ENCODE measurements around the gene DGKG. TPM values are rescaled to one million over a fixed set of nuclear protein-coding genes. Genes with fewer than 3 reads are reported as not detected.
A peak's percentile ranks its signal among the peaks of the same experiment; 100 is the strongest.

DGKG gene
- polyA plus RNA-seq, 1 donor (not counting 4 experiments of a cell fraction or from before 2014, with no cell fraction given): 0.22 TPM

DNA sequence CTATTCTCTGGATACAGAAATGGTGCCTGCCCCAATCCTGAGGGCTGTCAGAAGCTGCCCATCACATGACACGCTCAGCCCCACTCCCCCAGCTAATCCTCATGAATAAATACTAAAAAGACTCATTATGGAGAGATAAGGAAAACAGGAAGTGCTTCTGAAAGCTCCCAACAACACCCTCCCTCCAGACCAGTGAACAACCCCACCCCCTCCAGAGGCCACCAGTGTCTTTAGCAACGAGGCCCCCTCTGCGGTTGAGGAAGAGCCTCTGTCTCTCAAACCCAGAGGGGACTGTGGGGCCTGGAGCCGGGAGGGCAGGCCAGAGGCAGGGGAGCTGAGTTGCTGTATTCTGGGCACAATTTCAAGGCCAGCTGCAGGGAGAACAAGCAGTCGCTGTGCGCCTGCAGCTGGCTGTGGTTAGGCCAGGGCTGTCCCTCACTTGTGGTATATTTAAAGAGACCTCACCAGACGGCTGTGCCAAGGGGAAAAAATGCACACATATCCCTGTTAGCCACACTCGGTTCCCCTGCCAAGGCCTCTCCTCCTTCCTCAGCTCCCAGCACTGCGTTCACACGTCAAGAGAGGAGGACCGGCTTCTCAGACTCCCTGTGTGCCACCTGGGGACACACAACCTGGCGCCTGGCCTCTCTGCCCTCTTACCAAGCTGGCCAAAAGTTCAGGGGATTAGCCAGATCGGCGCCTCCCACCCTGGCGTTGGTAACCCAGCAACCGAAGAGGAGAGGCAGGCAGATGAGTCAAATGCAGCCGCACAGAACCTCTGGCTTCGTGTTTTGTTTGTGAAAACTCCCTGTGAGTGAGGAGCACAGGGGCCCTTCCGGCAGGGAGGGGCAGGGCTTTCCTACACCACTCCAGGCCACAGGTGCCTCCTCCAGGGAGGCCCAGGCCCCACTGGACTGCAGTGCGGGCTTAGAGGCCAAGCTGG lies 152.0 kb downstream of the DGKG start:
- H3K4me3 ChIP-seq (ENCODE audit: control insufficient read depth in 2 of 3, extremely low read depth in 1 of 3, insufficient read depth in 2 of 3, low read depth in 1 of 3, low read length in 3 of 3): no peak overlapping the region
- DNase-seq (ENCODE audit: low read depth, low spot score): no peak
- H3K9me3 ChIP-seq (ENCODE audit: control insufficient read depth, low read depth, low read length): no peaks in the 10 kb centered on the region
- H3K79me2 ChIP-seq (ENCODE audit: control insufficient read depth, insufficient read depth, low read length): no peaks in the 10 kb centered on the region
- H3K9ac ChIP-seq (ENCODE audit: control insufficient read depth, extremely low read depth, insufficient read depth, low read length): peak overlapping the region; percentile 33
- peak overlapping the region; percentile 29 for H3K27ac ChIP-seq (ENCODE audit: control insufficient read depth, insufficient read depth, low read length)
- no peaks in the 10 kb centered on the region for H3K36me3 ChIP-seq (ENCODE audit: control insufficient read depth in 2 of 2, extremely low read depth in 1 of 2, insufficient read depth in 2 of 2, low read length in 2 of 2)
- TF ChIP-seq EZH2 (IDR thresholded peaks at IDR 0.05; ENCODE audit: low read length): no peak
- TF ChIP-seq, protein P1, sequence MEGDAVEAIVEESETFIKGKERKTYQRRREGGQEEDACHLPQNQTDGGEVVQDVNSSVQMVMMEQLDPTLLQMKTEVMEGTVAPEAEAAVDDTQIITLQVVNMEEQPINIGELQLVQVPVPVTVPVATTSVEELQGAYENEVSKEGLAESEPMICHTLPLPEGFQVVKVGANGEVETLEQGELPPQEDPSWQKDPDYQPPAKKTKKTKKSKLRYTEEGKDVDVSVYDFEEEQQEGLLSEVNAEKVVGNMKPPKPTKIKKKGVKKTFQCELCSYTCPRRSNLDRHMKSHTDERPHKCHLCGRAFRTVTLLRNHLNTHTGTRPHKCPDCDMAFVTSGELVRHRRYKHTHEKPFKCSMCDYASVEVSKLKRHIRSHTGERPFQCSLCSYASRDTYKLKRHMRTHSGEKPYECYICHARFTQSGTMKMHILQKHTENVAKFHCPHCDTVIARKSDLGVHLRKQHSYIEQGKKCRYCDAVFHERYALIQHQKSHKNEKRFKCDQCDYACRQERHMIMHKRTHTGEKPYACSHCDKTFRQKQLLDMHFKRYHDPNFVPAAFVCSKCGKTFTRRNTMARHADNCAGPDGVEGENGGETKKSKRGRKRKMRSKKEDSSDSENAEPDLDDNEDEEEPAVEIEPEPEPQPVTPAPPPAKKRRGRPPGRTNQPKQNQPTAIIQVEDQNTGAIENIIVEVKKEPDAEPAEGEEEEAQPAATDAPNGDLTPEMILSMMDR (optimal IDR thresholded peaks at IDR 0.05 in 1 of 3, IDR thresholded peaks at IDR 0.05 in 1 of 3, conservative IDR thresholded peaks at IDR 0.05 in 1 of 3; ENCODE audit: extremely low read depth in 1 of 3, insufficient read depth in 2 of 3, low read length in 3 of 3): no peak
- H3K4me2 ChIP-seq (ENCODE audit: control insufficient read depth, extremely low read depth, insufficient read depth, low read depth, low read length): peak overlapping the region; percentile 63
- peak; percentile 17 for FAIRE-seq
- H4K20me1 ChIP-seq (ENCODE audit: control insufficient read depth, extremely low read depth, insufficient read depth, low read length): no peaks in the 10 kb centered on the region
- dilution Hi-C loops (cut with MboI; ENCODE audit: extremely low pct_ligation_motif_present, low sequenced_read_pairs): no loop called here
- H2AFZ ChIP-seq (ENCODE audit: control insufficient read depth, low read length): peak overlapping the region; percentile 75
- H3K27me3 ChIP-seq (ENCODE audit: control insufficient read depth, extremely low read depth, insufficient read depth, low read length): no peaks in the 10 kb centered on the region
- H3K9me1 ChIP-seq (ENCODE audit: control insufficient read depth, extremely low read depth, insufficient read depth, low read length): no peaks in the 10 kb centered on the region
- peaks cover 15% of the 10 kb centered on the region for H3K4me1 ChIP-seq (ENCODE audit: control insufficient read depth, extremely low read depth, insufficient read depth, low read length)

DNA sequence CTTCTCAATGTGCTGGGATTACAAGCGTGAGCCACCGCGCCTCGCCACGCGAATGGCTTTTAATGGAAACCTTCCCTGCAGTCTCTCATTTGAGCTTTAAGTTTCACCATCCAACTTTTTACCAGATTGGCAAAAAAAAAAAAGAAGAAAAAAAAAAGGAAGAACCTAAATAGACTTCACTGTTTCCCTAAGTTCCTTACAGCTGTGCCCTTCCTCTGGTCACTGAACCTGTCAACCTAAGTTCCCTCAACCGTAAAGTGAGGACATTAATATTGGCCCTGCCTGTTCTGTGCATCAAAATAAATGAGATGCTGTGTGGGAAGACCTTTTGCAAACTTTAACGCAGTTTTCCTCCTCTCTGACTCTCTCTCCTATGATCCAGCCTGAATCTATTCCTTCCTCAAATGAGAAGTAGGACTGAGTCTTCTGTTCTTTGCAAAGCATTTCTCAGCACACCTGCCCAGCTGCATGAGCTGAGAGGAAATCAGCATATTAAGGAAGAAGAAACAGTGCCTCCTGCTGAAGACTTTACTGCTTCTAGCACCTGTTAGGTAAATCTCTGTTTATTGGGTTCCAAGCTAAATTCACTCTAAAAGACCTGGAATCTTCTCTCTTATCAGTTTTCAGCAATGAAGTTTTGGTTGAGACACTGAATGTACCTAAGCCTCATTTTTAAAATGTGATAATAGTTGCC lies 153.6 kb downstream of the DGKG start:
- no peak overlapping the region for H3K27ac ChIP-seq (ENCODE audit: control insufficient read depth, insufficient read depth, low read length)
- dilution Hi-C loops (cut with MboI; ENCODE audit: extremely low pct_ligation_motif_present, low sequenced_read_pairs): no loop called here
- no peak overlapping the region for H2AFZ ChIP-seq (ENCODE audit: control insufficient read depth, low read length)
- H4K20me1 ChIP-seq (ENCODE audit: control insufficient read depth, extremely low read depth, insufficient read depth, low read length): no peaks in the 10 kb centered on the region
- no peak overlapping the region for H3K4me3 ChIP-seq (ENCODE audit: control insufficient read depth in 2 of 3, extremely low read depth in 1 of 3, insufficient read depth in 2 of 3, low read depth in 1 of 3, low read length in 3 of 3)
- peaks cover 15% of the 10 kb centered on the region for H3K4me1 ChIP-seq (ENCODE audit: control insufficient read depth, extremely low read depth, insufficient read depth, low read length)
- H3K9me3 ChIP-seq (ENCODE audit: control insufficient read depth, low read depth, low read length): no peaks in the 10 kb centered on the region
- FAIRE-seq (no peak), DNase-seq (ENCODE audit: low read depth, low spot score) (no peak)
- no peak overlapping the region for H3K4me2 ChIP-seq (ENCODE audit: control insufficient read depth, extremely low read depth, insufficient read depth, low read depth, low read length)
- no peaks in the 10 kb centered on the region for H3K9me1 ChIP-seq (ENCODE audit: control insufficient read depth, extremely low read depth, insufficient read depth, low read length)
- H3K36me3 ChIP-seq (ENCODE audit: control insufficient read depth in 2 of 2, extremely low read depth in 1 of 2, insufficient read depth in 2 of 2, low read length in 2 of 2): no peaks in the 10 kb centered on the region
- H3K9ac ChIP-seq (ENCODE audit: control insufficient read depth, extremely low read depth, insufficient read depth, low read length): no peak overlapping the region
- H3K79me2 ChIP-seq (ENCODE audit: control insufficient read depth, insufficient read depth, low read length): no peaks in the 10 kb centered on the region
- no peaks in the 10 kb centered on the region for H3K27me3 ChIP-seq (ENCODE audit: control insufficient read depth, extremely low read depth, insufficient read depth, low read length)
- TF ChIP-seq, protein P1 (optimal IDR thresholded peaks at IDR 0.05 in 1 of 3, IDR thresholded peaks at IDR 0.05 in 1 of 3, conservative IDR thresholded peaks at IDR 0.05 in 1 of 3; ENCODE audit: extremely low read depth in 1 of 3, insufficient read depth in 2 of 3, low read length in 3 of 3): peak in 2 of 3 experiments; percentile 21 to 22
- TF ChIP-seq EZH2 (IDR thresholded peaks at IDR 0.05; ENCODE audit: low read length): no peak

Measured in keratinocyte (primary cell).